GM12801 (cell line): Measurements from ENCODE around the gene SERINC5.

ENCODE experiments used
- CTCF ChIP-seq: IDR thresholded peaks from one replicate; pipeline ENCODE4 v1.5.1; 2011; ENCODE audit warnings: control low read depth; ENCODE audit not compliant: insufficient read length; ENCODE audit errors: extremely low read depth

The SERINC5 gene

DNA sequence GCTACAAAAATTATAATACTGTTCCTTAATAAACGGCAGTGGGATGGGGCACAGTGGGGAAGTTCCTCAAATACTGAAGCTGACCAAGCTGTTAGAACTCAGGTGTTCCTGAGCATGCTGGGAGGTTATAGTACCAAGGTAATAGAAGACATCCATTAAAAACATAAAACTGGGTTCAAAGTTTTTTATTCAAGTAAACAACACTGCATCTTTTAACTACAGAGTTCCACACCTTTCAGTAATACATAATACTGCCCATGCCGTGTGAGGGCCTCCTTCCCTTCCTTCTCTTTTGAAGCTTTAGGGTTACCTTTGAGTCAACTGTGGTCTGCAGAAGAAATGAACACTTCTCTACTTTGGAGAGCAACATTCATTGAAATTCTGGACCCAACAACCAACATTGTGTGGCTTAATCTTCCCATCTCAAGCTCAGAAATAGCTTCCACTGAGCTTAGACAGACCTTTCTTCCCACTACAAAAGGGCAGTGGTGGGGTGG, 43.6 kb downstream of the SERINC5 start:
- no peak for TF ChIP-seq CTCF

- no peak for TF ChIP-seq CTCF
Observed at GRCh38 chr5:80211327-80211726, 44.5 kb downstream of the SERINC5 start.

DNA sequence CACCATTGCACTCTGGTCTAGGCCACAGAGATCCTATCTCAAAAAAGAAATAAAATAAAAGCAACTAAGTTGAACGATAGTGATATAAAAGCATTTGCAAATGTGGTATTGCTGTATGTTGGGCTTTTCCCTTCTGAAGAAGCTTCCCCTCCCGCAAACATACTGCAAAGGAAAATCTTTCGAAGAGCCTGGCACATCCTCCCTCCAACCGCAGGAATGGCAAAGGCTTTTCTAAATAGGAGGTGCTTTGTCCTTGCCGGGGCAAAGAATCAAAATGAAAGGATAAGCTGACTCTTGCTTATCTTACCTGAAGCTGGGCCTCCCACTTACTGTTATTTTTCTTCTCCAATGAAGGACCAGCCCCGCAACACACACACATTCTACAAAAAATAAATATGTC, 45.8 kb downstream of the SERINC5 start:
- TF ChIP-seq CTCF: no peak

GRCh38 chr5:80208381-80208780, 47.5 kb downstream of the SERINC5 start:
- TF ChIP-seq CTCF: no peak

DNA sequence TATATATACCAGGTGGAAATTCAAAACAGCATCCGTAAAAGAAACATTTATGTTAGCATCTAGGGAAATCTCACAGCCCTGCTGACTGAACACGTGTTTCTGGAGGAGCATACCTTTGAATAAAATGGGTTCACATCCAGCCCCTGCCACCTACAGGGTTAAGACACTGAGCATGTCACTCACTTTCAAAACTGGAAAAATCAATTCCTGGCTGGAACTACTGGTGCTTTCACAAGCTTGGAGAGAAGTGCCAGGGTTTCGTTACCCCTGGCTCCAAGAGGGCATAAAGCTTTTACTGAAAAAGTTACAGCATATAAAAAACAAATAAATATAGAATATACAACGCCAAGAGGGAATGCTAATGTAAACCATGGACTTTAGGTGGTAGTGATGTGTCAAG, 48.0 kb downstream of the SERINC5 start:
- no peak for TF ChIP-seq CTCF

DNA sequence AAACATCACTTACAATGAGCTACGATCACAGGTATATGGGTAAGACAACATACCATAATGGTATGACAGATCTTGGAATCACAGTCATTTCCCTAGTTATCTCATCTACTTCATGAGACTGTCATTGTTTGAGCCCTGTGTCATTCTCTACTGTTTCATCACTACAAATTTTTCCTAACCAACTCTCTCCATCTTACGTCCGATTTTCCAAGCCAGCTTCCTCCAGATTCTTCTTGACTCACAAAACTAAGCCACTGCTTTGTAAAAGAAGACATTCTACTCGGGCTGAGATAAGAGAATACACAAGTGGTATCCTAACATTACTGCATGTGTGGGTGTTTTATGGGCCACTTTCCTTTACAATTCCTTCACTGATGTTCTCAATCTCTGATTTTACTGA, 49.6 kb downstream of the SERINC5 start:
- no peak for TF ChIP-seq CTCF

DNA sequence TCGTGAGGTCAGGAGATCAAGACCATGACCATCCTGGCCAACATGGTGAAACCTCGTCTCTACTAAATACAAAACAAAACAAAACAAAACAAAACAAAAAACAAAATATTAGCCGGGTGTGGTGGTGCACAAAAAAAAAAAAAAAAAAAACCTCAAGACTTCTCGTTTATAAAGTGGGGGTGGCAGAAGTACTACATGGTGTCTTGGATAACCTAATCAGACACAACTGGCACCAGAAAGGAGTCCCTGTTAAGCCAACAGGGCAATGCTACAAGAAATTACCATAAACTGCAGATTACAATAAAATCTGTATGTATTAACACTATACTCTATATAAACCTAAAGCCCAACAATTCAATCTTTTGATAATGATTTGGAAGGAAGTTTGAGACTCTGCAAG, 50.0 kb downstream of the SERINC5 start:
- no peak for TF ChIP-seq CTCF
